ENCODE results near the gene CYB561.

The CYB561 gene

GRCh38 chr17:63476459-63476853, 30.4 kb upstream of the CYB561 start (continued):
- TF ChIP-seq BCL11A (tag by site-specific recombination; IDR thresholded peaks at IDR 0.05; ENCODE audit: low read depth) (no peak), ZNF10 (tag by site-specific recombination; IDR thresholded peaks at IDR 0.05) (no peak), ZNF558 (tag by site-specific recombination; IDR thresholded peaks at IDR 0.05) (no peak), ZNF843 (tag by site-specific recombination; IDR thresholded peaks at IDR 0.05) (no peak), ZNF426 (tag by site-specific recombination; IDR thresholded peaks at IDR 0.05) (no peak), ZSCAN5A (tag by site-specific recombination; IDR thresholded peaks at IDR 0.05) (no peak), ZNF449 (tag by site-specific recombination; IDR thresholded peaks at IDR 0.05) (0 out of 2 replicates have a peak, but pooled peaks have one; percentile 10), ZNF610 (tag by site-specific recombination; IDR thresholded peaks at IDR 0.05; ENCODE audit: borderline replicate concordance) (no peak), ZNF514 (tag by site-specific recombination; IDR thresholded peaks at IDR 0.05) (no peak), ZFP3 (tag by site-specific recombination; IDR thresholded peaks at IDR 0.05; ENCODE audit: low read depth) (no peak), ZNF624 (tag by site-specific recombination; IDR thresholded peaks at IDR 0.05) (no peak), ZIC2 (tag by site-specific recombination; IDR thresholded peaks at IDR 0.05) (peak; percentile 65), ZBTB1 (tag by site-specific recombination; IDR thresholded peaks at IDR 0.05) (no peak), ZNF221 (tag by site-specific recombination; IDR thresholded peaks at IDR 0.05; ENCODE audit: borderline replicate concordance) (no peak), TSHZ1 (tag by site-specific recombination; IDR thresholded peaks at IDR 0.05; ENCODE audit: borderline replicate concordance) (no peak), ZNF521 (tag by site-specific recombination; IDR thresholded peaks at IDR 0.05) (no peak), GLIS1 (tag by site-specific recombination; IDR thresholded peaks at IDR 0.05) (peak; percentile 93), ZNF132 (tag by site-specific recombination; IDR thresholded peaks at IDR 0.05; ENCODE audit: borderline replicate concordance) (no peak), MYNN (tag by site-specific recombination; IDR thresholded peaks at IDR 0.05; ENCODE audit: borderline replicate concordance) (no peak), ZNF335 (tag by site-specific recombination; conservative IDR thresholded peaks at IDR 0.05) (peak; percentile 67), PRDM10 (tag by site-specific recombination; IDR thresholded peaks at IDR 0.05) (no peak), ZBTB6 (tag by site-specific recombination; IDR thresholded peaks at IDR 0.05) (no peak), ZSCAN4 (tag by site-specific recombination; IDR thresholded peaks at IDR 0.05) (no peak), ZNF121 (tag by site-specific recombination; IDR thresholded peaks at IDR 0.05) (no peak), ZNF280C (tag by site-specific recombination; IDR thresholded peaks at IDR 0.05) (no peak), ZNF114 (tag by site-specific recombination; IDR thresholded peaks at IDR 0.05) (no peak)
